Measurements from ENCODE around the gene TIPARP.

TIPARP gene

DNA sequence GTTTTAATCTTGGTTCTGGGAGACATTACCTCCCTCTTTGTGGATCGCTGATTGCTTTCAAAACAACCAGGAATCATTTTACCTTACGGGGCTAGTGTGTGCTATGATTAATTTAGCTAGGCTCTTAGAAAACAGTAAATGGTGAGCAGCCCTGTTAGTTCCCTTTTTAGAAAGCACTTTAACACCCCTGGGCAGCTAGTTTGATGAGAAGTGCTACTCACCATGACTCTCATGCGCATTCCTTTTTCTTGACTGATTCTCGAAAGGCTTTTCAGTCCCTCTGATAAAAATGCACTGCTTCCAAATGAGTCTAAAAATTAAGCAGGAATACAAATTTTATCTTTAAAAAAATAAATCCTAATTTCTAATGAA, 76.5 kb downstream of the TIPARP start:
- WGBS (ENCODE audit: extremely low coverage, insufficient coverage, insufficient read length), result no CpG with 5 or more reads among the region's 4 CpGs
- no peak overlapping the region for H3K4me2 ChIP-seq (ENCODE audit: low read length)
- no peak overlapping the region for H4K12ac ChIP-seq (ENCODE audit: low read depth, low read length)
- DNase-seq, result no peak
- no peak overlapping the region for H2BK12ac ChIP-seq (ENCODE audit: low read length)
- no peak overlapping the region for H3K4me3 ChIP-seq (ENCODE audit: low read depth, low read length)
- H3K14ac ChIP-seq (ENCODE audit: low read length), result no peak overlapping the region
- H3K79me2 ChIP-seq (ENCODE audit: control insufficient read depth, insufficient read depth, low read length, poor library complexity), result no peaks in the 10 kb centered on the region
- H3K18ac ChIP-seq (ENCODE audit: low read length), result no peak overlapping the region
- no peak overlapping the region for H2BK5ac ChIP-seq (ENCODE audit: low read depth, low read length, poor library complexity)
- H3K9ac ChIP-seq (ENCODE audit: low read length), result no peak overlapping the region
- H3K36me3 ChIP-seq (ENCODE audit: control insufficient read depth in 1 of 2, insufficient read depth in 2 of 2, low read length in 2 of 2), result no peaks in the 10 kb centered on the region
- no peak overlapping the region for H3K23ac ChIP-seq (ENCODE audit: low read length)
- H3K79me1 ChIP-seq (ENCODE audit: low read length), result no peaks in the 10 kb centered on the region
- H2AK5ac ChIP-seq (ENCODE audit: low read length), result no peak overlapping the region
- no peak overlapping the region for H2BK120ac ChIP-seq (ENCODE audit: insufficient read depth, low read length, poor library complexity)
- H3K4me1 ChIP-seq (ENCODE audit: control insufficient read depth in 1 of 2, insufficient read depth in 2 of 2, low read length in 2 of 2), result peaks cover 8 to 9% of the 10 kb centered on the region in 2 experiments
- H4K91ac ChIP-seq (ENCODE audit: low read depth, low read length), result no peak overlapping the region
- H3K9me3 ChIP-seq (ENCODE audit: insufficient read depth, low read depth, low read length), result no peaks in the 10 kb centered on the region
- no peak overlapping the region for H2AFZ ChIP-seq (ENCODE audit: insufficient read depth, low read length, poor library complexity)
- peak overlapping the region; percentile 13 for H4K8ac ChIP-seq (ENCODE audit: low read depth, low read length)
- no peak overlapping the region for H3K4ac ChIP-seq (ENCODE audit: low read depth, low read length)
- H3K27ac ChIP-seq (ENCODE audit: low read depth, low read length), result no peak overlapping the region
- H3K27me3 ChIP-seq (ENCODE audit: insufficient read depth, low read length), result no peaks in the 10 kb centered on the region

DNA sequence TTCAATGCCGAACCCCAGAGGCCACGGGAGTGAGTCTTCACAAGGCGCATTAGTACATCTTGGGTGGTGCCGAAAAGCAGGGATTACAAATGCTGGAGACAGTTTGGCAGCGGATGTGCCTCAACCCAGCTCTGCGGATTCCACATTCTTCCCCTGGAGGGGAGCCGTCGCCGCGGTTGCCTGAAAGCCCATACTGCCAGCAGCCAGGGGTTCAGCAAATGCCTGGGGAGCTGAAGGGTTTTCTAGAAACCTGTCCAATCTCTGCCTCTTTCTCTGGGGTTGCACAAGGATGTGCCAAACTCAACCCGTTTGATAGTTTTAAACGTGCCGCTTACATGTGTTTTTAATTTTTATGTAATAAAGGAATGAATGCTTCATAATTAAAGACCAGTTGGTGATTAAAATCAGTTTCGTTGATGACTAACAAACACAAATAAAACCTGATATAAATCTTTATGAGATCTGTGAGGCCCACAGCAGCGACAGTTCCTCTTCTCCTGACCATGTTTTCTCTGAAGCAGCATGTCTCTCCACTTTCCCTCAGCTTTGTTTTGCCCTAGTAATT, 77.2 kb downstream of the TIPARP start:
- Histone ChIP-seq H3K27ac (ENCODE audit: low read depth, low read length) (no peak overlapping the region), H3K4ac (ENCODE audit: low read depth, low read length) (no peak overlapping the region), H4K8ac (ENCODE audit: low read depth, low read length) (no peak overlapping the region), H3K79me2 (ENCODE audit: control insufficient read depth, insufficient read depth, low read length, poor library complexity) (no peaks in the 10 kb centered on the region), H3K4me2 (ENCODE audit: low read length) (peak overlapping the region; percentile 2), H3K79me1 (ENCODE audit: low read length) (no peaks in the 10 kb centered on the region), H4K91ac (ENCODE audit: low read depth, low read length) (peak overlapping the region; percentile 51), H2BK120ac (ENCODE audit: insufficient read depth, low read length, poor library complexity) (no peak overlapping the region), H3K14ac (ENCODE audit: low read length) (no peak overlapping the region), H2BK5ac (ENCODE audit: low read depth, low read length, poor library complexity) (no peak overlapping the region), H3K36me3 (ENCODE audit: control insufficient read depth in 1 of 2, insufficient read depth in 2 of 2, low read length in 2 of 2) (no peaks in the 10 kb centered on the region), H3K4me3 (ENCODE audit: low read depth, low read length) (no peak overlapping the region), H2AFZ (ENCODE audit: insufficient read depth, low read length, poor library complexity) (peak overlapping the region; percentile 57), H3K27me3 (ENCODE audit: insufficient read depth, low read length) (no peaks in the 10 kb centered on the region), H3K18ac (ENCODE audit: low read length) (no peak overlapping the region), H4K12ac (ENCODE audit: low read depth, low read length) (no peak overlapping the region), H3K9ac (ENCODE audit: low read length) (no peak overlapping the region), H3K23ac (ENCODE audit: low read length) (no peak overlapping the region), H2BK12ac (ENCODE audit: low read length) (no peak overlapping the region), H2AK5ac (ENCODE audit: low read length) (no peak overlapping the region), H3K9me3 (ENCODE audit: insufficient read depth, low read depth, low read length) (no peaks in the 10 kb centered on the region), H3K4me1 (ENCODE audit: control insufficient read depth in 1 of 2, insufficient read depth in 2 of 2, low read length in 2 of 2) (peaks cover 8 to 9% of the 10 kb centered on the region in 2 experiments)
- DNase-seq, result no peak
- WGBS (ENCODE audit: extremely low coverage, insufficient coverage, insufficient read length), result no CpG with 5 or more reads among the region's 15 CpGs
